ENCODE results near the gene GLYATL1. TPM values are rescaled to one million over a fixed set of nuclear protein-coding genes. Genes with fewer than 3 reads are reported as not detected.
A peak's percentile ranks its signal among the peaks of the same experiment; 100 is the strongest.

The GLYATL1 gene
- total and polyA plus RNA-seq, 8 donors = 2.4 to 6.0 (median 4.4) TPM; not detected in 2

- Histone ChIP-seq H3K9me3 (no peaks in the 10 kb centered on the region), H3K4me3 (no peak overlapping the region), H3K36me3 (no peaks in the 10 kb centered on the region), H3K4me1 (no peaks in the 10 kb centered on the region), H3K27me3 (peaks cover 0 to 40% of the 10 kb centered on the region in 2 donors), H3K27ac (no peak overlapping the region)
- no peak for TF ChIP-seq CTCF (IDR thresholded peaks at IDR 0.05)
- intact Hi-C loops (cut with DNase I) = no loop called here
- DNase-seq = peak in 2 of 4 donors; percentile 8 to 19
- ATAC-seq = peak; percentile 81
These were observed 24.3 kb downstream of the GLYATL1 start for GRCh38 chr11:58963551-58964104.

GRCh38 chr11:58965246-58965985, 26.1 kb downstream of the GLYATL1 start:
- ATAC-seq (no peak), DNase-seq (no peak)
- no peak for TF ChIP-seq CTCF (IDR thresholded peaks at IDR 0.05)
- intact Hi-C loops (cut with DNase I) = no loop called here
- Histone ChIP-seq H3K4me1 (no peaks in the 10 kb centered on the region), H3K4me3 (no peak overlapping the region), H3K27me3 (peaks cover 0 to 44% of the 10 kb centered on the region in 2 donors), H3K27ac (no peak overlapping the region), H3K36me3 (no peaks in the 10 kb centered on the region), H3K9me3 (no peaks in the 10 kb centered on the region)

GRCh38 chr11:58968251-58968711, 29.0 kb downstream of the GLYATL1 start:
- no peak for TF ChIP-seq CTCF (IDR thresholded peaks at IDR 0.05)
- H3K36me3 ChIP-seq = no peaks in the 10 kb centered on the region
- no peak overlapping the region for H3K27ac ChIP-seq
- no peak overlapping the region for H3K4me3 ChIP-seq
- intact Hi-C loops (cut with DNase I) = no loop called here
- ATAC-seq (peak; percentile 22), DNase-seq (peak in 1 of 4 donors; percentile 70)
- no peaks in the 10 kb centered on the region for H3K4me1 ChIP-seq
- peaks cover 0 to 39% of the 10 kb centered on the region in 2 donors for H3K27me3 ChIP-seq
- H3K9me3 ChIP-seq = peaks cover 0 to 10% of the 10 kb centered on the region in 2 donors

- H3K27me3 ChIP-seq = no peaks in the 10 kb centered on the region
- H3K9me3 ChIP-seq = peaks cover 0 to 9% of the 10 kb centered on the region in 2 donors
- H3K27ac ChIP-seq = no peak overlapping the region
- ATAC-seq = no peak
- no peaks in the 10 kb centered on the region for H3K36me3 ChIP-seq
- DNase-seq = no peak
- H3K4me3 ChIP-seq = no peak overlapping the region
- H3K4me1 ChIP-seq = no peaks in the 10 kb centered on the region
- no peak for TF ChIP-seq CTCF (IDR thresholded peaks at IDR 0.05)
- intact Hi-C loops (cut with DNase I) = no loop called here
These were observed 38.2 kb downstream of the GLYATL1 start for GRCh38 chr11:58977470-58977869.

- TF ChIP-seq CTCF (IDR thresholded peaks at IDR 0.05) = no peak
- no peak overlapping the region for H3K4me3 ChIP-seq
- DNase-seq (no peak), ATAC-seq (no peak)
- no peaks in the 10 kb centered on the region for H3K36me3 ChIP-seq
- peaks cover 0 to 1% of the 10 kb centered on the region in 2 donors for H3K9me3 ChIP-seq
- no peaks in the 10 kb centered on the region for H3K27me3 ChIP-seq
- H3K4me1 ChIP-seq = no peaks in the 10 kb centered on the region
- intact Hi-C loops (cut with DNase I) = no loop called here
- no peak overlapping the region for H3K27ac ChIP-seq
These were observed 39.9 kb downstream of the GLYATL1 start for GRCh38 chr11:58979222-58979621.

Data from left lung (tissue), 10 donors.